LNCaP clone FGC (cell line): Measurements from ENCODE around the gene CENPX.

Experiments
- DNase-seq: peaks from one replicate; pipeline ENCODE4 v3.0.0-alpha.2; 2011; ENCODE audit warnings: low read depth
- H3K4me3 ChIP-seq: 2 replicates; pipeline ENCODE4 v1.5.1; 2011; ENCODE audit warnings: mild to moderate bottlenecking, low read depth, low read length, control low read depth
- TF ChIP-seq, protein P1 (sequence below): IDR thresholded peaks from 2 replicates; pipeline ENCODE4 v1.5.1; 2012; ENCODE audit warnings: mild to moderate bottlenecking; ENCODE audit not compliant: control insufficient read depth, insufficient read depth; ENCODE audit errors: extremely low read depth

Gene CENPX

DNA sequence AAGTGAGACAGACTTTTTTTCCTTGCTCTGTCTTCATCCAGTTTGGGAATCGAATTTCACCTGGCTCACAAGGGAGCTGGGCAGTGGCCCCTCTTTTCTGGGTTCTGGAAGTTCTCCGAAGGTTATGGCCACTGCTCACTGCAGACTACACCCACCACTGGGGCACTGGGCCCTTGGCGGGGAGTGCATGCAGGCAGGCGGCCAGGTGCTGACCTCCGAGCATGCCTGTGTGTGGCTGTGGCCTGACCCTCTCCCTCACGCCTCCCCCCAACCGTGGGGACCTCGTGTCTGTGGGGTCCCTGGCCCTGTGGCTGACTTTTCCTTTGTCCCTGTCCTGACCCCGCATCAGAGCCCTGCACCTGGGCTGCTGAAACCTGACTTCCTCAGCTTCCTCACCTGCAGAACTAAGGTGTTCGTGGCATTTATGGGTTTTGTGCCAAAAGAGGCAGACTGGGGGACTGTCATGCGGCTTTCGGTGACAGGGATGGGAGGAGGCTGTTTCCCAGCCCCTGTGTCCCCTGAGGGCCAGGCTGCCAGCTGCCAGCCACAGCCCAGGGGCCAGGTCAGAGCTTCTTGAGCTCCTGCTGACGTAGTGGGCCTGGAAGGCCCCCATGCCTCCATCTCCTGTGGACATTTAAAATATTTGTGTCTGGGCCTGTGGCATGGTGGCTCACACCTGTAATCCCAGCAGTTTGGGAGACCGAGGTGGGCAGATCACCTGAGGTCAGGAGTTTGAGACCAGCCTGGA lies 23.8 kb downstream of the CENPX start:
- TF ChIP-seq, protein P1, sequence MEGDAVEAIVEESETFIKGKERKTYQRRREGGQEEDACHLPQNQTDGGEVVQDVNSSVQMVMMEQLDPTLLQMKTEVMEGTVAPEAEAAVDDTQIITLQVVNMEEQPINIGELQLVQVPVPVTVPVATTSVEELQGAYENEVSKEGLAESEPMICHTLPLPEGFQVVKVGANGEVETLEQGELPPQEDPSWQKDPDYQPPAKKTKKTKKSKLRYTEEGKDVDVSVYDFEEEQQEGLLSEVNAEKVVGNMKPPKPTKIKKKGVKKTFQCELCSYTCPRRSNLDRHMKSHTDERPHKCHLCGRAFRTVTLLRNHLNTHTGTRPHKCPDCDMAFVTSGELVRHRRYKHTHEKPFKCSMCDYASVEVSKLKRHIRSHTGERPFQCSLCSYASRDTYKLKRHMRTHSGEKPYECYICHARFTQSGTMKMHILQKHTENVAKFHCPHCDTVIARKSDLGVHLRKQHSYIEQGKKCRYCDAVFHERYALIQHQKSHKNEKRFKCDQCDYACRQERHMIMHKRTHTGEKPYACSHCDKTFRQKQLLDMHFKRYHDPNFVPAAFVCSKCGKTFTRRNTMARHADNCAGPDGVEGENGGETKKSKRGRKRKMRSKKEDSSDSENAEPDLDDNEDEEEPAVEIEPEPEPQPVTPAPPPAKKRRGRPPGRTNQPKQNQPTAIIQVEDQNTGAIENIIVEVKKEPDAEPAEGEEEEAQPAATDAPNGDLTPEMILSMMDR: no peak
- no peak overlapping the region for H3K4me3 ChIP-seq
- DNase-seq: no peak

DNA sequence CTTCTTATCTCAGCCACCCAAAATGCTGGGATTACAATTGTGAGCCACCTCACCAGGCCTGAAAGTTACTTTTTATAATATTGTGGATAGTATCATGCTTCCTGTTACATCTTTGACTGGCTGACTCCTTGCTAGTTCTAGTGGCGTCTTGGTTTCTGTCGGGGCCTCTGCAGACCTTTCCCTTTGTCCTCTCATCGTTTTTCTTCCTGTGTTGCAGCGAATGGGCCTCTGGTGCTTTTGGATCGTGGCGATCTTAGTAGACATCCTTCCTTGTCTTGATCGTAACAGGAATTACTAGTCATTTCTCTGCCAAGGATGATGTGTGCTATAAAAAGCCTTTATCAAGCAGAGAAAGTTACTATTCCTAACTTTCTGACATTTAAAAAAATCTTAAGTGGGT lies 24.5 kb downstream of the CENPX start:
- TF ChIP-seq, protein P1: no peak
- no peak overlapping the region for H3K4me3 ChIP-seq
- DNase-seq: no peak

GRCh38 chr17:81996757-81997441 lies 25.8 kb downstream of the CENPX start:
- no peak for DNase-seq
- TF ChIP-seq, protein P1: no peak
- H3K4me3 ChIP-seq: no peak overlapping the region

DNA sequence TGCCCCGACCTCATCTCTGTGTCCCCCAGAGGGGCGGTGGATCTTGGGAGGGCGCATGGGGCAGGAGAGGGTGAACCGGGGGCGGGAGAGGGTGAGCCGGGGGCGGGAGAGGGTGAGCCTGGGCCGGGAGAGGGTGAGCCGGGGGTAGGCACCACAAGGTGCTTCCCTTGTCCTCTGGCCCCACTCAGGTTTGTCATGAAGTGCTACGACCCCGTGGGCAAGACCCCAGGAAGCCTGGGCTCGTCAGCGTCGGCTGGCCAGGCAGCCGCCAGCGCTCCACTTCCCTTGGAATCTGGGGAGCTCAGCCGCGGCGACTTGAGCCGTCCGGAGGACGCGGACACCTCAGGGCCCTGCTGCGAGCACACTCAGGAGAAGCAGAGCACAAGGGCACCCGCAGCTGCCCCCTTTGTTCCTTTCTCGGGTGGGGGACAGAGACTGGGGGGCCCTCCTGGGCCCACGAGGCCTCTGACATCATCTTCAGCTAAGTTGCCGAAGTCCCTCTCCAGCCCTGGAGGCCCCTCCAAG lies 26.4 kb downstream of the CENPX start:
- TF ChIP-seq, protein P1: no peak
- DNase-seq: no peak
- H3K4me3 ChIP-seq: no peak overlapping the region

- TF ChIP-seq, protein P1: no peak
- no peak for DNase-seq
- no peak overlapping the region for H3K4me3 ChIP-seq
Observed at GRCh38 chr17:81995463-81996231, 27.0 kb downstream of the CENPX start.

DNA sequence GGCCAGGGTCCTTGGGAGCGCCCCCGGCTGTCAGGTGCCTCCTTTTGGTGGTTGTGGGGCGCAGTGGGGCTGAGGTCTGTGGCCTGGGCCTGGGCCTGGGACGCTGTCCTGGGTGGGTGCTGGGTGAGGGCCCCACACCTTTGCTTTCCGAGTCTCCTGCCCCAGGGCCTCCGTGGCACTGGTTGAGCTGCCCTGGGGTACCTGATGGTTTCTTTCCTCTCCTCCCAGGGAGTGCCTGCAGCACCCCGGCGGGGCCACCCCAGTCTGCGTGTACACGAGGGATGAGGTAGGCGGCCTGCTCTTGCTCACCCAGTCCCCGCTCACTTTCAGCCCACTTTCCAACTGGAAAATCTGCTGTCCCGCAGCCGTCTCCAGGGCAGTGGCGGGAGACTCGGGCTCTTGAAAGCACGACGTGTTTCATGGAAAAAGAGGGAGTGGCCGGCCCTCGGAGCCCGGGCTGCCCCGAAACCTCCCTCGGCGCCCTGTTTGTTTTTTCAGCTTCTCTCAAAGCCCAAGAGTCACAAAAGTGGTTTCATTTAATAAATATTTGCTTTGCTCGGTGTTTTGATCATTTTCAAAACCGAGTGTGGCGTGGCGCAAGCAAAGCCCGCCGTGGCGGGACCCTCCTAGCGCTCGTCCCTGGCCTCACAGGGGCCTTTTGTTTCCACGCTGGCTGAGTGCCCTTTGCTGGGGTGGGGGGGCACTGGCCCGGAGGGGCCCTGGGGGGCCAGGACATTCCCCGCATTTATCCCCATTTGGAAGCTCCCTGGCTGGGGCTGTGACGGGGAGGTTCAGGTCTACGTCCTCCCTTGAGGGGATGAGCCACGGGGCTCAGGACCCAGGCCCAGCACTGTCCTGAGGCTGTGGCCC lies 27.9 kb downstream of the CENPX start:
- H3K4me3 ChIP-seq: no peak overlapping the region
- DNase-seq: no peak
- TF ChIP-seq, protein P1: no peak
